HL-60 (cell line): ENCODE results near the gene SLC7A14.

Experiments used
- DNase-seq, 2 experiments: peaks; one replicate each; pipeline ENCODE4 v3.0.0-alpha.2; 2010 to 2020; ENCODE audit warnings: low read depth in 1 of 2, low spot score in 1 of 2
- H3K27ac ChIP-seq: fragments of 250-450 bp; sonication (Bioruptor Pico); replicated peaks from 2 replicates; pipeline ENCODE4 v1.5.1; 2020; ENCODE audit warnings: mild to moderate bottlenecking, moderate library complexity
- H3K27me3 ChIP-seq: fragments of 250-450 bp; sonication (Bioruptor Pico); 2 replicates; pipeline ENCODE4 v1.5.1; 2021; ENCODE audit warnings: mild to moderate bottlenecking, moderate library complexity; ENCODE audit not compliant: insufficient read depth, poor library complexity, severe bottlenecking
- H3K4me3 ChIP-seq: replicated peaks from 2 replicates; pipeline ENCODE4 v1.5.1; 2011; ENCODE audit warnings: mild to moderate bottlenecking, control low read depth, low read length; ENCODE audit not compliant: insufficient read depth
- CTCF ChIP-seq: IDR thresholded peaks from one replicate; pipeline ENCODE4 v1.5.1; 2011; ENCODE audit warnings: low read length, control low read depth, inconsistent platforms; ENCODE audit not compliant: insufficient read depth
- GABPA ChIP-seq: IDR thresholded peaks from 2 replicates; pipeline ENCODE4 v1.6.1; 2012; ENCODE audit warnings: low read depth
- POLR2AphosphoS5 ChIP-seq: IDR thresholded peaks from 2 replicates; pipeline ENCODE4 v1.6.1; 2012; ENCODE audit warnings: low read depth
- REST ChIP-seq: IDR thresholded peaks from 2 replicates; pipeline ENCODE4 v1.6.1; 2012; ENCODE audit warnings: low read depth; ENCODE audit not compliant: insufficient replicate concordance
- SPI1 ChIP-seq: IDR thresholded peaks from 2 replicates; pipeline ENCODE4 v1.6.1; 2012; ENCODE audit warnings: low read depth, mild to moderate bottlenecking, borderline replicate concordance

Gene SLC7A14

DNA sequence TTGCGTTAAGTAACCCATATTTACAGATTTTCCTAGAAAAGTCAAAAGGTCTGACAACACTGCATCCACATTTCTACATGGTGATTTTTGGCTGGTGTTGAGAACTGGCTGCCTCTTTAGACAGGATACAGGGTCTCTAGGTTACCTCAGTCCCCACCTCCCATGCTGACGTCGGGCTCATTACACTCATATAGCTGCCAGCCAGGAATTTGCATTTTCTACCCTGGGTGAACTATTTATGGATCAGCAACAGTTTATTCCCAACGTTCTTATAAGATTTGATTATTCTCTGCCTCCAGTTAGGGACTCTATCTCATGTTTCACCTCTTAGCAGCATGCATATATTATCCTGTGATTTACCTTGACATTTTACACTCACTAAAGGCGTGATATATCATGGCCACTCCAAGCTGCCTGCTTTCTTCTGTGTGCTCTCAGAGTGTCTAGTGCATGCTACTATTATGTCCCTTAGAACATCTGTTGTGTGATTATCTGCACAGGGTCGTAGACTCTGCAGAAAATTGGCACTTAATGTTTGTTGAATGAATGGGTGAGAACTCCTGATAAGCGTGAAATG lies 118.2 kb downstream of the SLC7A14 start:
- Histone ChIP-seq H3K27ac (no peak overlapping the region), H3K4me3 (no peak overlapping the region), H3K27me3 (peaks cover 6% of the 10 kb centered on the region)
- DNase-seq = no peak
- TF ChIP-seq CTCF (no peak), SPI1 (no peak), REST (no peak), POLR2AphosphoS5 (no peak), GABPA (no peak)

GRCh38 chr3:170467007-170467406 lies 118.9 kb downstream of the SLC7A14 start:
- TF ChIP-seq SPI1 = no peak
- no peak for TF ChIP-seq POLR2AphosphoS5
- no peak for TF ChIP-seq GABPA
- TF ChIP-seq CTCF = no peak
- TF ChIP-seq REST = no peak
- Histone ChIP-seq H3K27me3 (peaks cover 7% of the 10 kb centered on the region), H3K27ac (no peak overlapping the region), H3K4me3 (no peak overlapping the region)
- DNase-seq = no peak

DNA sequence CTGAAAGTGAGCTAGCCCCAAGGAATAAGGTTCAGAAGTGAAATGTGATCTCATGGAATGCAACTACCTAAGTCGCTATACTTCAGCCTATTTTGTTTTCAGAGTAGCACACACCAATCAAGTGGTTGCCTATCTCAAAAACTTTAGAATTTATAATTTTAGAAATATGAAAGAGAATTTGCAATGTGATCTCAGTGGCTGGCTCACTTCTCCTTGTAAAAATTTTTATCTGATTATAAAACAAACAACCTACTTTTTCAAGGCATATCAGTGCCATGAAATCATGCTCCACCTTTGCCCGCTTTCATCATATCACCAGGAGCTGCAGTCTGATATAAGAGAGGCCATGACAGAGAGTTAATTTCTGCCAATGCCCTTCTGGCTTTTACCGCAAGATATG lies 119.9 kb downstream of the SLC7A14 start:
- Histone ChIP-seq H3K4me3 (no peak overlapping the region), H3K27me3 (peaks cover 7% of the 10 kb centered on the region), H3K27ac (no peak overlapping the region)
- DNase-seq = no peak
- TF ChIP-seq GABPA (no peak), POLR2AphosphoS5 (no peak), SPI1 (no peak), REST (no peak), CTCF (no peak)
